Astrocyte of the spinal cord (primary cell): ENCODE measurements around the gene SNORC.

Experiments
- DNase-seq: peaks from one replicate; pipeline ENCODE4 v3.0.0; 2011; ENCODE audit warnings: low read depth, low spot score
- H3K4me3 ChIP-seq: 2 replicates; pipeline ENCODE4 v1.5.1; 2011; ENCODE audit warnings: low read depth, mild to moderate bottlenecking, low read length, moderate library complexity
- in situ Hi-C: cut with HindIII; loops from 2 replicates; pipeline ENCODE4 v1.10.0; 2017; ENCODE audit warnings: low sequenced_read_pairs
- TF ChIP-seq, protein P1 (sequence below): IDR thresholded peaks from 2 replicates; pipeline ENCODE4 v1.5.1; 2012; ENCODE audit warnings: low read depth, mild to moderate bottlenecking, low read length, inconsistent platforms

The SNORC gene

DNA sequence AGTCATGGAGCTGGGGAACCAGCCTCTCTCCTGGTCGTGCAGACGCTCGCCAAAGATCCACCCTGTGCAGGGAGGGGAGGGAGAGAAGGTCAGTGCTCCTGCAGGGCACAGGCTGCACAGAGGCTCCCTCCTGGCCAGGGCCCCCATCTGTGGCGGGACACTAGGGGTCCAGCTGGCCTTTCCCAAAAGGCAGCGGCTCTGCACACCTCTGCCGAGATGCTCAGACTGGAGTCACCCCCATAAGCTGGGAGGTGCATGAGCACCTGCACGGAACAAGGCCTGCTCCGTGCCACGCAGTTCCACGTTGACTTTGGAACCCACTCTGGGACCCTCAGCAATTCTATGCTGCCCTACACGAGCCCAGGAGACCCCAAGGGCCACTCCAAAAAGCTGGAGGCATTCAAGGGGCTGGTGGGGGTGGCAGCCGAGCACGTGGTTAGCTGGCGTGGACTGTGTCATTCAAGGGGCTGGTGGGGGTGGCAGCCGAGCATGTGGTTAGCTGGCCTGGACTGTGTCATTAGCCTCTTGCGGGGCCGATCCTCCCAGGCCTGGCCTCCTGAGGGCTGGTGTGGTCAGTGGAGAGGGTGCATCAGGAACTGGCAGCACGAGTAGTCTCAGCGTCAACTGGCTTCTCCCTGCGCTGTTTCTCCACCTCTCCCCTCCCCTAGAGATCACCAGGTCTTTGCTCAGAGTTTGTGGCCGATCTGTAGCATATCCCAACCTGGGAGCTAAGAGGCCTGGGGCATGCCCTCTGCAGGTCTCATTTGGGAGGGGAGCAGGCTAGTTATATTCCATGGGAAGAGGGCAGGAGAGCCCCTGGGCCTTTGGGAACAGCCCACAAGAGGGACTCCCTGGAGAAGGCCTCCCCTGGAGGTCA is 9.8 kb downstream of the SNORC start:
- in situ Hi-C loops: no loop called here
- no peak for DNase-seq
- TF ChIP-seq, protein P1, sequence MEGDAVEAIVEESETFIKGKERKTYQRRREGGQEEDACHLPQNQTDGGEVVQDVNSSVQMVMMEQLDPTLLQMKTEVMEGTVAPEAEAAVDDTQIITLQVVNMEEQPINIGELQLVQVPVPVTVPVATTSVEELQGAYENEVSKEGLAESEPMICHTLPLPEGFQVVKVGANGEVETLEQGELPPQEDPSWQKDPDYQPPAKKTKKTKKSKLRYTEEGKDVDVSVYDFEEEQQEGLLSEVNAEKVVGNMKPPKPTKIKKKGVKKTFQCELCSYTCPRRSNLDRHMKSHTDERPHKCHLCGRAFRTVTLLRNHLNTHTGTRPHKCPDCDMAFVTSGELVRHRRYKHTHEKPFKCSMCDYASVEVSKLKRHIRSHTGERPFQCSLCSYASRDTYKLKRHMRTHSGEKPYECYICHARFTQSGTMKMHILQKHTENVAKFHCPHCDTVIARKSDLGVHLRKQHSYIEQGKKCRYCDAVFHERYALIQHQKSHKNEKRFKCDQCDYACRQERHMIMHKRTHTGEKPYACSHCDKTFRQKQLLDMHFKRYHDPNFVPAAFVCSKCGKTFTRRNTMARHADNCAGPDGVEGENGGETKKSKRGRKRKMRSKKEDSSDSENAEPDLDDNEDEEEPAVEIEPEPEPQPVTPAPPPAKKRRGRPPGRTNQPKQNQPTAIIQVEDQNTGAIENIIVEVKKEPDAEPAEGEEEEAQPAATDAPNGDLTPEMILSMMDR: no peak
- no peak overlapping the region for H3K4me3 ChIP-seq

DNA sequence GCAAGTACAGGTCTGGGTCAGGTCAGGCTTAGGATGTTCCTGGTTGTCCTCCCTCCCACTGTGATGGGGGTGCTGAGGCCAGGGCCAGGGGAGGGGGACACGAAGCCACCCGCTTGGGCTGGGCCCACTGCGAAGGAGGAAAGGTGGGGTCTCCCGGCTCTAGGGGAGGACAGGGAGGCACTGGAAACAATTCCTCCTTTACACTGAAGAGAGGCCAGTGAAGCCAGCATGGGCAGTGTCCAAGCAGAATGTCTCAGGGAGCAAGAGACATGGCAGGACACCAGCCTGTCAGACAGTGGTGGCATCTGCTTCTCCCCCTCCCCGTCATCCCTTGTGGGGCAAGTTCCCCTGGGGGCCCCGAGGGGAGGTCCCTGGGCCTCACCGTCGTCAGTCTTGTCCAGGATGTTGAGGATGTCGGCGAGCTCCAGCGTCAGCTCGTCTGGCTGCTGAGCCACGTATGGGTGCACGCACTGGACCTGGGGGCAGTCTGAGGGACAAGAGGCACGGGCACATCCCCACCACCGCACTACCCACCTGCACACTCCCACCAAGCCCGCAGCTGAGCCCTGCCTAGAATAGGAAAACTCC is 10.8 kb downstream of the SNORC start:
- TF ChIP-seq, protein P1: no peak
- H3K4me3 ChIP-seq: no peak overlapping the region
- DNase-seq: no peak
- in situ Hi-C loops: no loop called here

DNA sequence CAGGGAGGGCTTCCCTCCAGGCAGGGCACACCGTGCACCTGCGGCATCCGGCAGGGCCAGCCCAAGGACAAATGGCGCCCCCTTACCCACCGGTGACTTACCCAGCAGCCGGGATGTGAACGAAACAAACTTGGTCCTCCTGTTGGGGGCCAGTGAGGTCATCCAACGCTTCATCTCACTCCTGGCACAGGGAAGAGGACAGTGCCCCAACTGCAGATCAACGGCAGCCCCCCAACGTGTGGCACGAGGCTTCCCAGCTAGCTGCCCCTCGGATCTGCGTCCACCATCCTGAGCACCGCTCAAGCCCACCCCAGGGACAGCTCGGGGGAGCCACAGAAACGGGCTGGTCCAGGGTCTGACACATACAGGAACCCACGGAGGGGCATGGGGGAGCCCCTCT is 12.0 kb downstream of the SNORC start:
- TF ChIP-seq, protein P1: no peak
- no peak for DNase-seq
- H3K4me3 ChIP-seq: no peak overlapping the region
- in situ Hi-C loops: no loop called here

DNA sequence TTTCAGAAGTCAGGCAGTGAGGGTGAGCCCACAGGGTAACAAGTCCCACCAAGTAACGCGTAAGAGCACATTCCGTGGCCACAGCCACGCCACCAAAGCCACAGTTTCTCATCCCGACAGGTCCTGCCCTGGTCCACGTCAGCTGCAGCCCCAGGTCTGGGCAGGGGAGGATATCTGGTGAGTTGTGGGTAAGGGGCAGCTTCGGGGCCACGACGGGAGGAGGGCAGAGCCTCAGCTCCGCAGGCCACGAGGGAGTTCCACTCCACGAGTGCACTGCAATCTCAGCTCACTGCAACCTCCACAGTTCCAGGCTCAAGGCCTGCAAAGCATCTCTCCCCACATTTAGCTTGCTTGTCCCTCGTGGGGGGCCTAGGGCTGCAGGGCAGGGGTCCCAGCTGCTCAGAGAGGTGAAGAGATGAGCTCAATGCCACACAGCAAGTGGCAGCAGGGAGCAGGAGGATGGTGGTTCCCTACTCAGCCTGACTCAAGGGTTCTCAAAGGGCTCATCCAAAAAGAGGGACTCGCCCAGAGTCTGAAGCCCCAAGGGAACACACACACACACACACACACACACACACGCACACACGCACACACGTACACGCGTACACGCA is 12.5 kb downstream of the SNORC start:
- in situ Hi-C loops: no loop called here

DNA sequence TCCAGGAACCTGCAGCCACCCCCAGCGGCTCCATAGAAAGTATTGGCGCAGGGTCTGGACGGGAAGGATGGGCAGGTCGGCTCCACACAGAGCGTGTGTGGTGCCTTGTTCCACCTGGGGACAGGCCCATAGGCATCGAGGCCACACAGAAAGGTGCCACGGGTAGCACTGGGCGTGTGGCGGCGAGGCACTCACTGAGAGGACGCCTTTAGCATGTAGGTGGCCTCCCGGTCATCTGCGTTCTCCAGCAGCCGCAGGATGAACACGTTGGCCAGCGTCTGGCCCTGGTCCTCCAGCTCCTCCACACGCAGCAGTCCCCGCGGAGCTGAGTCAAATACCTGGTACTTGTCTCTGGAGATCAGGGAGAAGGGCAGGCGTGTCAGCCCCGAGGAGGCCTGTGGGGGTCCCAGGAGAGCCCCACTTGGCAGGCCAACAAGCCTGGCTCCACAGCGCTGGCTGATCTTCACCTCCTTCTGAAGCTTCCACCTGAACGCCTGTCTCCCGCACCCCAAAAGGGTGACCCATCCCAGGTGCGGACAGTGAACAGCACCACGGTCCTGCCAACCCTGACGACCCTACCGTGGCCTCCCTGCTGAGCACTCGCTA is 13.2 kb downstream of the SNORC start:
- H3K4me3 ChIP-seq: no peak overlapping the region
- no peak for DNase-seq
- TF ChIP-seq, protein P1: no peak
- in situ Hi-C loops: no loop called here

More for the DNA sequence above, 12.5 kb downstream of the SNORC start:
- no peak for DNase-seq
- TF ChIP-seq, protein P1: no peak
- H3K4me3 ChIP-seq: no peak overlapping the region

DNA sequence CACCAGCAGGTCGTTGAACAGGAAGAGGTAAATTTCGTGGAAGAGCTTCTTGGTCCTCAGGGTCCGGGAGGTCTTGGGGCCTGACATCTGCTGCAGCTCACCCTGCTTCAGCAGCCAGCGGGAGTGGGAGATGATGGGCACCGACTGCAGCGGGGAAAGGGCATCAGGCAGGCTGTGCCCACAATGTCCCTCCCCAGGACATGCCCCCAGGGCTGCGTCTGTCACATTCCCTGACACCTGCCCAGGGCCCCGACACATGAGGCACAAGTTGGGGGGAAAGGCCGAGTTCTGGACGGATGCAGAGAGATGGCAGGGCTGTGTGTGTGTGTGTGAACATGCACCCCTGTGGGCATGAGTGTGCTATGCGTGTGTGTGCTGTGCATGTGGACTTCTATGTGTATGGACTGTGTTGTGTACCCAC is 13.9 kb downstream of the SNORC start:
- no peak overlapping the region for H3K4me3 ChIP-seq
- in situ Hi-C loops: no loop called here
- no peak for DNase-seq
- TF ChIP-seq, protein P1: no peak
